HEK293 (cell line): ENCODE results near the gene CHAC1.

Experiments used
- CTCF ChIA-PET: fragments of 350-600 bp; formaldehyde crosslinking; extraction: SDS; loops from one replicate; lab custom pipeline; 2021; ENCODE audit warnings: antibody characterized with exemption; lab: Yijun Ruan, JAX
- POLR2A ChIA-PET: fragments of 300-600 bp; formaldehyde crosslinking; extraction: SDS; loops from one replicate; lab custom pipeline; 2020; ENCODE audit warnings: antibody characterized with exemption, inconsistent platforms; lab: Yijun Ruan, JAX
- H3K27ac ChIP-seq: fragments of 200-500 bp; sonication (Bioruptor generic); 2 replicates; pipeline ENCODE4 v1.5.1; 2014; ENCODE audit warnings: low read depth, low read length, control low read depth, inconsistent platforms; ENCODE audit errors: extremely low read depth
- H3K36me3 ChIP-seq, 2 experiments: fragments of 200-500 bp in 1 of 2; sonication (Bioruptor generic) in 1 of 2; 1 replicate in 1 of 2; 2 replicates in 1 of 2; pipeline ENCODE4 v1.5.1; 2014 to 2017; ENCODE audit warnings: inconsistent platforms in 2 of 2, low read length in 2 of 2; ENCODE audit not compliant: control insufficient read depth in 2 of 2, insufficient read depth in 1 of 2
- H3K4me1 ChIP-seq: fragments of 200-500 bp; sonication (Bioruptor generic); 2 replicates; pipeline ENCODE4 v1.5.1; 2014; ENCODE audit warnings: mild to moderate bottlenecking, low read length, inconsistent platforms; ENCODE audit not compliant: control insufficient read depth, insufficient read depth
- H3K4me3 ChIP-seq: 2 replicates; pipeline ENCODE4 v1.5.1; 2011; ENCODE audit warnings: low read depth, mild to moderate bottlenecking, control low read depth, low read length, moderate library complexity
- H3K9me3 ChIP-seq: fragments of 200-500 bp; sonication (Bioruptor generic); 2 replicates; pipeline ENCODE4 v1.5.1; 2014; ENCODE audit warnings: low read depth, low read length, inconsistent platforms; ENCODE audit not compliant: control insufficient read depth, insufficient read depth
- EGR2 ChIP-seq: fragments of 450-650 bp; formaldehyde crosslinking; IDR thresholded peaks from 2 replicates; pipeline ENCODE4 v1.5.1; 2016; ENCODE audit warnings: low read depth, missing biosample characterization, missing genetic modification characterization
- SP7 ChIP-seq: fragments of 450-650 bp; formaldehyde crosslinking; IDR thresholded peaks from 2 replicates; pipeline ENCODE4 v1.5.1; 2016; ENCODE audit warnings: missing biosample characterization, missing genetic modification characterization
- ZEB2 ChIP-seq: fragments of 450-650 bp; formaldehyde crosslinking; IDR thresholded peaks from 2 replicates; pipeline ENCODE4 v1.5.1; 2016; ENCODE audit warnings: missing biosample characterization, missing genetic modification characterization
- ZFP37 ChIP-seq: fragments of 450-650 bp; formaldehyde crosslinking; IDR thresholded peaks from 2 replicates; pipeline ENCODE4 v1.5.1; 2016; ENCODE audit warnings: missing biosample characterization, missing genetic modification characterization
- ZNF121 ChIP-seq: fragments of 450-650 bp; formaldehyde crosslinking; IDR thresholded peaks from 2 replicates; pipeline ENCODE4 v1.5.1; 2016; ENCODE audit warnings: missing biosample characterization, missing genetic modification characterization
- ZNF132 ChIP-seq: fragments of 450-650 bp; formaldehyde crosslinking; IDR thresholded peaks from 2 replicates; pipeline ENCODE4 v1.5.1; 2017; ENCODE audit warnings: missing biosample characterization, missing genetic modification characterization, borderline replicate concordance
- ZNF274 ChIP-seq, 2 experiments: fragments of 200-500 bp in 1 of 2; fragments of 450-650 bp in 1 of 2; sonication (Bioruptor generic) in 1 of 2; formaldehyde crosslinking in 1 of 2; IDR thresholded peaks; 2 replicates each; pipeline versions ENCODE4 v1.5.1 to v1.6.1; 2014 to 2016; ENCODE audit warnings: borderline replicate concordance in 1 of 2, inconsistent platforms in 1 of 2, low read length in 1 of 2, missing biosample characterization in 1 of 2, missing genetic modification characterization in 1 of 2
- ZNF416 ChIP-seq: fragments of 450-650 bp; formaldehyde crosslinking; IDR thresholded peaks from 2 replicates; pipeline ENCODE4 v1.5.1; 2016; ENCODE audit warnings: missing biosample characterization, missing genetic modification characterization
- ZNF426 ChIP-seq: fragments of 450-650 bp; formaldehyde crosslinking; IDR thresholded peaks from 2 replicates; pipeline ENCODE4 v1.5.1; 2017; ENCODE audit warnings: missing biosample characterization, missing genetic modification characterization, mild to moderate bottlenecking, inconsistent platforms, moderate library complexity
- ZNF561 ChIP-seq: fragments of 450-650 bp; IDR thresholded peaks from 2 replicates; pipeline ENCODE4 v1.5.1; 2018; ENCODE audit warnings: missing biosample characterization, missing genetic modification characterization, borderline replicate concordance
- ZNF677 ChIP-seq: fragments of 450-650 bp; IDR thresholded peaks from 2 replicates; pipeline ENCODE4 v1.5.0; 2018; ENCODE audit warnings: missing biosample characterization, mild to moderate bottlenecking, missing genetic modification characterization, moderate library complexity
- TF ChIP-seq, protein P1 (sequence below): fragments of 450-650 bp; formaldehyde crosslinking; IDR thresholded peaks from 2 replicates; pipeline ENCODE4 v1.5.1; 2017; ENCODE audit warnings: missing biosample characterization, missing genetic modification characterization
- TF ChIP-seq, protein P2 (sequence below): fragments of 450-650 bp; formaldehyde crosslinking; IDR thresholded peaks from 2 replicates; pipeline ENCODE4 v1.5.1; 2016; ENCODE audit warnings: missing biosample characterization, missing genetic modification characterization, borderline replicate concordance
- TF ChIP-seq, protein P3 (sequence below): fragments of 450-650 bp; formaldehyde crosslinking; conservative IDR thresholded peaks from 2 replicates; pipeline ENCODE4 v1.5.1; 2016; ENCODE audit warnings: low read depth, missing biosample characterization, missing genetic modification characterization
- TF ChIP-seq, protein P4 (sequence below): fragments of 450-650 bp; formaldehyde crosslinking; IDR thresholded peaks from 2 replicates; pipeline ENCODE4 v1.5.1; 2017; ENCODE audit warnings: missing biosample characterization, missing genetic modification characterization
- TF ChIP-seq, protein P5 (sequence below): fragments of 450-650 bp; formaldehyde crosslinking; IDR thresholded peaks from 2 replicates; pipeline ENCODE4 v1.5.1; 2016; ENCODE audit warnings: missing biosample characterization, missing genetic modification characterization

CHAC1 gene

DNA sequence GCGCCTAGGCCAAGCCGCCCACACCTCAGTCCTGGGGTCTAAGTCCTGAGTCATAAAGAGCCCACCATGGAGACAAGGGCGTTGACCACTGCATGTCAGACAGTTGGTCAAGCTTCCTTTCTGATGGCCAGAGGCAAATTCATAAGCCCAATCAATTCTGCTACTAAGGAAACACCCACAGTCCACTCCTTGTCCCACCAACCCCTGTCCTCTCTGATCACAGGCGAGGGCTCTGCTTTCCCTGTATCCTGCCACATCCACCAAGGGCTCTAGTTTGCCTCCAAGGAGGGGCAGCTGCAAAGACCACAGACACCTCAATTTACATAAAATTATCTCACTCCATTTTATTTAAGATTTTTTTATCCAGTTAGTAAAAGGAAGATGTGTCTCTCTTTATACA, 25.3 kb downstream of the CHAC1 start (continued):
- TF ChIP-seq ZFP37 (tag by site-specific recombination) (no peak), ZNF132 (tag by site-specific recombination) (no peak), ZNF561 (tag by site-specific recombination) (no peak)
- TF ChIP-seq, protein P1, sequence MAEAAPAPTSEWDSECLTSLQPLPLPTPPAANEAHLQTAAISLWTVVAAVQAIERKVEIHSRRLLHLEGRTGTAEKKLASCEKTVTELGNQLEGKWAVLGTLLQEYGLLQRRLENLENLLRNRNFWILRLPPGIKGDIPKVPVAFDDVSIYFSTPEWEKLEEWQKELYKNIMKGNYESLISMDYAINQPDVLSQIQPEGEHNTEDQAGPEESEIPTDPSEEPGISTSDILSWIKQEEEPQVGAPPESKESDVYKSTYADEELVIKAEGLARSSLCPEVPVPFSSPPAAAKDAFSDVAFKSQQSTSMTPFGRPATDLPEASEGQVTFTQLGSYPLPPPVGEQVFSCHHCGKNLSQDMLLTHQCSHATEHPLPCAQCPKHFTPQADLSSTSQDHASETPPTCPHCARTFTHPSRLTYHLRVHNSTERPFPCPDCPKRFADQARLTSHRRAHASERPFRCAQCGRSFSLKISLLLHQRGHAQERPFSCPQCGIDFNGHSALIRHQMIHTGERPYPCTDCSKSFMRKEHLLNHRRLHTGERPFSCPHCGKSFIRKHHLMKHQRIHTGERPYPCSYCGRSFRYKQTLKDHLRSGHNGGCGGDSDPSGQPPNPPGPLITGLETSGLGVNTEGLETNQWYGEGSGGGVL: no peak
- TF ChIP-seq, protein P2, sequence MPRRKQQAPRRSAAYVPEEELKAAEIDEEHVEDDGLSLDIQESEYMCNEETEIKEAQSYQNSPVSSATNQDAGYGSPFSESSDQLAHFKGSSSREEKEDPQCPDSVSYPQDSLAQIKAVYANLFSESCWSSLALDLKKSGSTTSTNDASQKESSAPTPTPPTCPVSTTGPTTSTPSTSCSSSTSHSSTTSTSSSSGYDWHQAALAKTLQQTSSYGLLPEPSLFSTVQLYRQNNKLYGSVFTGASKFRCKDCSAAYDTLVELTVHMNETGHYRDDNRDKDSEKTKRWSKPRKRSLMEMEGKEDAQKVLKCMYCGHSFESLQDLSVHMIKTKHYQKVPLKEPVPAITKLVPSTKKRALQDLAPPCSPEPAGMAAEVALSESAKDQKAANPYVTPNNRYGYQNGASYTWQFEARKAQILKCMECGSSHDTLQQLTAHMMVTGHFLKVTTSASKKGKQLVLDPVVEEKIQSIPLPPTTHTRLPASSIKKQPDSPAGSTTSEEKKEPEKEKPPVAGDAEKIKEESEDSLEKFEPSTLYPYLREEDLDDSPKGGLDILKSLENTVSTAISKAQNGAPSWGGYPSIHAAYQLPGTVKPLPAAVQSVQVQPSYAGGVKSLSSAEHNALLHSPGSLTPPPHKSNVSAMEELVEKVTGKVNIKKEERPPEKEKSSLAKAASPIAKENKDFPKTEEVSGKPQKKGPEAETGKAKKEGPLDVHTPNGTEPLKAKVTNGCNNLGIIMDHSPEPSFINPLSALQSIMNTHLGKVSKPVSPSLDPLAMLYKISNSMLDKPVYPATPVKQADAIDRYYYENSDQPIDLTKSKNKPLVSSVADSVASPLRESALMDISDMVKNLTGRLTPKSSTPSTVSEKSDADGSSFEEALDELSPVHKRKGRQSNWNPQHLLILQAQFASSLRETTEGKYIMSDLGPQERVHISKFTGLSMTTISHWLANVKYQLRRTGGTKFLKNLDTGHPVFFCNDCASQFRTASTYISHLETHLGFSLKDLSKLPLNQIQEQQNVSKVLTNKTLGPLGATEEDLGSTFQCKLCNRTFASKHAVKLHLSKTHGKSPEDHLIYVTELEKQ (tag by site-specific recombination): no peak
- TF ChIP-seq, protein P3, sequence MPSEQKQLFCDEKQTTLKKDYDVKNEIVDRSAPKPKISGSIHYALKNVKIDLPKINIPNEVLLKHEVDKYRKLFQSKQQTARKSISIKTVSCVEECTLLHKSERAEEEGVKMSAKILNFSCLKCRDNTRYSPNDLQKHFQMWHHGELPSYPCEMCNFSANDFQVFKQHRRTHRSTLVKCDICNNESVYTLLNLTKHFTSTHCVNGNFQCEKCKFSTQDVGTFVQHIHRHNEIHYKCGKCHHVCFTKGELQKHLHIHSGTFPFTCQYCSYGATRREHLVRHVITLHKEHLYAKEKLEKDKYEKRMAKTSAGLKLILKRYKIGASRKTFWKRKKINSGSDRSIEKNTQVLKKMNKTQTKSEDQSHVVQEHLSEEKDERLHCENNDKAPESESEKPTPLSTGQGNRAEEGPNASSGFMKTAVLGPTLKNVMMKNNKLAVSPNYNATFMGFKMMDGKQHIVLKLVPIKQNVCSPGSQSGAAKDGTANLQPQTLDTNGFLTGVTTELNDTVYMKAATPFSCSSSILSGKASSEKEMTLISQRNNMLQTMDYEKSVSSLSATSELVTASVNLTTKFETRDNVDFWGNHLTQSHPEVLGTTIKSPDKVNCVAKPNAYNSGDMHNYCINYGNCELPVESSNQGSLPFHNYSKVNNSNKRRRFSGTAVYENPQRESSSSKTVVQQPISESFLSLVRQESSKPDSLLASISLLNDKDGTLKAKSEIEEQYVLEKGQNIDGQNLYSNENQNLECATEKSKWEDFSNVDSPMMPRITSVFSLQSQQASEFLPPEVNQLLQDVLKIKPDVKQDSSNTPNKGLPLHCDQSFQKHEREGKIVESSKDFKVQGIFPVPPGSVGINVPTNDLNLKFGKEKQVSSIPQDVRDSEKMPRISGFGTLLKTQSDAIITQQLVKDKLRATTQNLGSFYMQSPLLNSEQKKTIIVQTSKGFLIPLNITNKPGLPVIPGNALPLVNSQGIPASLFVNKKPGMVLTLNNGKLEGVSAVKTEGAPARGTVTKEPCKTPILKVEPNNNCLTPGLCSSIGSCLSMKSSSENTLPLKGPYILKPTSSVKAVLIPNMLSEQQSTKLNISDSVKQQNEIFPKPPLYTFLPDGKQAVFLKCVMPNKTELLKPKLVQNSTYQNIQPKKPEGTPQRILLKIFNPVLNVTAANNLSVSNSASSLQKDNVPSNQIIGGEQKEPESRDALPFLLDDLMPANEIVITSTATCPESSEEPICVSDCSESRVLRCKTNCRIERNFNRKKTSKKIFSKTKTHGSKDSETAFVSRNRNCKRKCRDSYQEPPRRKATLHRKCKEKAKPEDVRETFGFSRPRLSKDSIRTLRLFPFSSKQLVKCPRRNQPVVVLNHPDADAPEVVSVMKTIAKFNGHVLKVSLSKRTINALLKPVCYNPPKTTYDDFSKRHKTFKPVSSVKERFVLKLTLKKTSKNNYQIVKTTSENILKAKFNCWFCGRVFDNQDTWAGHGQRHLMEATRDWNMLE (tag by site-specific recombination): no peak

DNA sequence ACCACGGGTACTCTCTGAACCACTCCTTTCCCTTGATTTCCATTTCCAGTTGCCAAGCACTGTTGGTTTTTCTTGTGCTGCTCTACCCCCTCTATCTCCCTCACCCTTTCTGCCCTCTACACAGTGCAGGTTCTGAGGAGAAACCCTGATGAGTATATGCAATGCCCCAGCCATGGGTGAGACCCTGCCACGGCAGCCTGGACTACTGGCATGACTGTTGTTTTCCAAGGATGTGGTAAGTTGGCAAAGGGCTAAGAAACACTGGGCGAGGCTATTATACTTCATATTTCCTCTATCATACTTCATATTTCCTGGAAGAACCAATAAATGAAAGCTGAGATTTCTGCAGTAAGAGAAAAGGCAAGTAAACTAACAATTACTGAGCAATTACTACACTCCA, 27.9 kb downstream of the CHAC1 start:
- H3K36me3 ChIP-seq: peaks cover 2 to 94% of the 10 kb centered on the region in 2 experiments
- ChIA-PET CTCF (interaction anchor here (1.7 kb wide), 1 partner anchor 77 kb away, joined by 5 read pairs; no protein-coding TSS in a partner anchor), POLR2A (no interaction called here)
- H3K9me3 ChIP-seq: no peaks in the 10 kb centered on the region
- H3K27ac ChIP-seq: no peak overlapping the region
- H3K4me3 ChIP-seq: no peak overlapping the region
- H3K4me1 ChIP-seq: no peaks in the 10 kb centered on the region
- TF ChIP-seq, protein P4, sequence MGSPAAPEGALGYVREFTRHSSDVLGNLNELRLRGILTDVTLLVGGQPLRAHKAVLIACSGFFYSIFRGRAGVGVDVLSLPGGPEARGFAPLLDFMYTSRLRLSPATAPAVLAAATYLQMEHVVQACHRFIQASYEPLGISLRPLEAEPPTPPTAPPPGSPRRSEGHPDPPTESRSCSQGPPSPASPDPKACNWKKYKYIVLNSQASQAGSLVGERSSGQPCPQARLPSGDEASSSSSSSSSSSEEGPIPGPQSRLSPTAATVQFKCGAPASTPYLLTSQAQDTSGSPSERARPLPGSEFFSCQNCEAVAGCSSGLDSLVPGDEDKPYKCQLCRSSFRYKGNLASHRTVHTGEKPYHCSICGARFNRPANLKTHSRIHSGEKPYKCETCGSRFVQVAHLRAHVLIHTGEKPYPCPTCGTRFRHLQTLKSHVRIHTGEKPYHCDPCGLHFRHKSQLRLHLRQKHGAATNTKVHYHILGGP (tag by site-specific recombination): no peak
- TF ChIP-seq EGR2 (tag by site-specific recombination) (no peak), ZNF677 (no peak), ZNF121 (no peak), ZEB2 (tag by site-specific recombination) (no peak), ZNF274 (IDR thresholded peaks at IDR 0.05; ENCODE audit: low read length) (no peak), ZNF274 (tag by site-specific recombination; IDR thresholded peaks at IDR 0.05; ENCODE audit: borderline replicate concordance) (no peak), ZNF426 (no peak), SP7 (tag by site-specific recombination) (no peak), ZNF416 (tag by site-specific recombination) (no peak)
- TF ChIP-seq, protein P5, sequence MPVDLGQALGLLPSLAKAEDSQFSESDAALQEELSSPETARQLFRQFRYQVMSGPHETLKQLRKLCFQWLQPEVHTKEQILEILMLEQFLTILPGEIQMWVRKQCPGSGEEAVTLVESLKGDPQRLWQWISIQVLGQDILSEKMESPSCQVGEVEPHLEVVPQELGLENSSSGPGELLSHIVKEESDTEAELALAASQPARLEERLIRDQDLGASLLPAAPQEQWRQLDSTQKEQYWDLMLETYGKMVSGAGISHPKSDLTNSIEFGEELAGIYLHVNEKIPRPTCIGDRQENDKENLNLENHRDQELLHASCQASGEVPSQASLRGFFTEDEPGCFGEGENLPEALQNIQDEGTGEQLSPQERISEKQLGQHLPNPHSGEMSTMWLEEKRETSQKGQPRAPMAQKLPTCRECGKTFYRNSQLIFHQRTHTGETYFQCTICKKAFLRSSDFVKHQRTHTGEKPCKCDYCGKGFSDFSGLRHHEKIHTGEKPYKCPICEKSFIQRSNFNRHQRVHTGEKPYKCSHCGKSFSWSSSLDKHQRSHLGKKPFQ (tag by site-specific recombination): no peak
- TF ChIP-seq, protein P2 (tag by site-specific recombination): no peak
